H1 (cell line): ENCODE measurements around the gene GPHA2. TPM values are rescaled to one million over a fixed set of nuclear protein-coding genes. Genes with fewer than 3 reads are reported as not detected.

Experiments used
- CTCF ChIA-PET: fragments of 300-600 bp; sonication (Branson Sonifier 250); formaldehyde crosslinking; loops from one replicate; lab custom pipeline; 2021; ENCODE audit not compliant: partially characterized antibody; lab: Charles Lee
- POLR2A ChIA-PET: fragments of 300-600 bp; sonication (Branson Sonifier 250); formaldehyde crosslinking; loops from one replicate; lab custom pipeline; 2021; ENCODE audit warnings: inconsistent platforms; ENCODE audit not compliant: partially characterized antibody; lab: Charles Lee
- DNase-seq, 2 experiments: peaks; one replicate each; pipeline versions ENCODE4 v3.0.0 to v3.0.0-alpha.2; 2010 to 2022; ENCODE audit warnings: low spot score in 2 of 2, low read depth in 1 of 2, mixed read lengths in 1 of 2
- FAIRE-seq: peaks from 2 replicates; lab custom pipeline; 2011; peaks lifted over from hg19 to GRCh38; lab: Jason Lieb, UNC
- H2AFZ ChIP-seq: 2 replicates; pipeline ENCODE4 v1.8.1; 2012; ENCODE audit warnings: low read length, inconsistent platforms
- H2AK5ac ChIP-seq: 2 replicates; pipeline ENCODE4 v1.6.1; 2013; ENCODE audit warnings: low read depth, low read length
- H2BK120ac ChIP-seq: replicated peaks from 2 replicates; pipeline ENCODE3; 2013; ENCODE audit warnings: low read depth, low read length, inconsistent platforms
- H2BK12ac ChIP-seq: 2 replicates; pipeline ENCODE4 v1.6.1; 2013; ENCODE audit warnings: low read depth, low read length
- H2BK15ac ChIP-seq: 2 replicates; pipeline ENCODE4 v1.6.1; 2013; ENCODE audit warnings: low read length
- H2BK20ac ChIP-seq: 2 replicates; pipeline ENCODE4 v1.6.1; 2013; ENCODE audit warnings: low read length
- H2BK5ac ChIP-seq: 2 replicates; pipeline ENCODE4 v1.6.1; 2013; ENCODE audit warnings: low read depth, low read length
- H3K14ac ChIP-seq: 2 replicates; pipeline ENCODE4 v1.6.1; 2013; ENCODE audit warnings: inconsistent platforms; ENCODE audit not compliant: insufficient read length
- H3K18ac ChIP-seq: 2 replicates; pipeline ENCODE4 v1.6.1; 2013; ENCODE audit warnings: low read length; ENCODE audit errors: extremely low read depth
- H3K23ac ChIP-seq: 2 replicates; pipeline ENCODE4 v1.6.1; 2013; ENCODE audit warnings: inconsistent platforms; ENCODE audit not compliant: insufficient read length
- H3K23me2 ChIP-seq: 2 replicates; pipeline ENCODE4 v1.6.1; 2013; ENCODE audit warnings: low read depth, low read length
- H3K27ac ChIP-seq: 2 replicates; pipeline ENCODE4 v1.6.1; 2011; ENCODE audit warnings: low read depth, low read length, inconsistent platforms
- H3K27me3 ChIP-seq, 4 experiments: replicated peaks in 1 of 4; 1 replicate in 1 of 4; 2 replicates in 3 of 4; pipeline versions ENCODE4 v1.6.1 to v1.8.1; 2011 to 2013; ENCODE audit warnings: low read length in 3 of 4, mild to moderate bottlenecking in 3 of 4, inconsistent platforms in 2 of 4, mixed read lengths in 2 of 4, moderate library complexity in 1 of 4; ENCODE audit not compliant: control insufficient read depth in 3 of 4, insufficient read depth in 3 of 4; ENCODE audit errors: extremely low read depth in 1 of 4
- H3K36me3 ChIP-seq, 4 experiments: 2 replicates each; pipeline versions ENCODE4 v1.6.1 to v1.8.1; 2011 to 2013; ENCODE audit warnings: mild to moderate bottlenecking in 4 of 4, low read length in 3 of 4, moderate library complexity in 2 of 4, control low read depth in 1 of 4, inconsistent platforms in 1 of 4; ENCODE audit not compliant: insufficient read depth in 4 of 4, control insufficient read depth in 2 of 4
- H3K4ac ChIP-seq: replicated peaks from 2 replicates; pipeline ENCODE3; 2013; ENCODE audit warnings: low read length, low read depth, mixed read lengths, inconsistent platforms; ENCODE audit not compliant: insufficient read length
- H3K4me1 ChIP-seq, 4 experiments: replicated peaks in 1 of 4; 1 replicate in 1 of 4; 2 replicates in 3 of 4; pipeline versions ENCODE4 v1.6.1 to v1.8.1; 2011 to 2013; ENCODE audit warnings: low read length in 3 of 4, inconsistent platforms in 2 of 4, mixed read lengths in 1 of 4; ENCODE audit not compliant: insufficient read depth in 4 of 4, control insufficient read depth in 3 of 4
- H3K4me2 ChIP-seq, 2 experiments: 2 replicates each; pipeline versions ENCODE4 v1.6.1 to v1.8.1; 2011 to 2013; ENCODE audit warnings: low read depth in 2 of 2, low read length in 2 of 2, control low read depth in 1 of 2, inconsistent platforms in 1 of 2, mild to moderate bottlenecking in 1 of 2; ENCODE audit not compliant: insufficient read depth in 1 of 2
- H3K4me3 ChIP-seq, 4 experiments: fragments of 200-600, 300-600 bp in 1 of 4; sonication (generic), shearing (Covaris generic), sonication (Bioruptor Twin) in 1 of 4; 2 replicates each; pipeline versions ENCODE4 v1.5.1 to v1.8.1; 2011 to 2016; ENCODE audit warnings: low read length in 4 of 4, low read depth in 3 of 4, control low read depth in 2 of 4, inconsistent platforms in 2 of 4, mild to moderate bottlenecking in 2 of 4, mixed read lengths in 1 of 4, moderate library complexity in 1 of 4; ENCODE audit not compliant: insufficient read depth in 2 of 4; ENCODE audit errors: extremely low read depth in 1 of 4
- H3K56ac ChIP-seq: replicated peaks from 2 replicates; pipeline ENCODE3; 2013; ENCODE audit warnings: low read depth, mild to moderate bottlenecking, mixed read lengths, low read length, inconsistent platforms; ENCODE audit not compliant: insufficient read length
- H3K79me1 ChIP-seq: 2 replicates; pipeline ENCODE4 v1.6.1; 2013; ENCODE audit warnings: low read depth, low read length, control low read depth
- H3K79me2 ChIP-seq, 2 experiments: 2 replicates each; pipeline versions ENCODE4 v1.6.1 to v1.8.1; 2012 to 2013; ENCODE audit warnings: low read length in 2 of 2, mild to moderate bottlenecking in 2 of 2, inconsistent platforms in 1 of 2; ENCODE audit not compliant: insufficient read depth in 2 of 2, control insufficient read depth in 1 of 2
- H3K9ac ChIP-seq, 4 experiments: replicated peaks in 1 of 4; 1 replicate in 1 of 4; 2 replicates in 3 of 4; pipeline versions ENCODE4 v1.6.1 to v1.8.1; 2011 to 2013; ENCODE audit warnings: low read depth in 3 of 4, low read length in 3 of 4, control low read depth in 2 of 4, mild to moderate bottlenecking in 2 of 4, moderate library complexity in 2 of 4, inconsistent platforms in 1 of 4; ENCODE audit errors: extremely low read depth in 1 of 4
- H3K9me3 ChIP-seq, 2 experiments: 2 replicates each; pipeline versions ENCODE4 v1.6.1 to v1.8.1; 2012 to 2013; ENCODE audit warnings: mild to moderate bottlenecking in 2 of 2, moderate library complexity in 2 of 2, control low read depth in 1 of 2, inconsistent platforms in 1 of 2, low read depth in 1 of 2, low read length in 1 of 2, mixed read lengths in 1 of 2; ENCODE audit not compliant: insufficient read depth in 2 of 2
- H4K20me1 ChIP-seq, 2 experiments: replicated peaks in 1 of 2; 2 replicates each; pipeline versions ENCODE3 to v1.8.1; 2011 to 2013; ENCODE audit warnings: inconsistent platforms in 2 of 2, low read length in 2 of 2, mild to moderate bottlenecking in 1 of 2; ENCODE audit not compliant: insufficient read depth in 2 of 2, control insufficient read depth in 1 of 2
- H4K5ac ChIP-seq: 2 replicates; pipeline ENCODE4 v1.6.1; 2013; ENCODE audit warnings: low read length, low read depth, mixed read lengths, inconsistent platforms; ENCODE audit not compliant: insufficient read length
- H4K8ac ChIP-seq: 2 replicates; pipeline ENCODE4 v1.8.0; 2013; ENCODE audit warnings: mild to moderate bottlenecking, moderate library complexity, low read length, inconsistent platforms; ENCODE audit not compliant: insufficient read depth; ENCODE audit errors: extremely low read depth
- H4K91ac ChIP-seq: replicated peaks from 2 replicates; pipeline ENCODE3; 2013; ENCODE audit warnings: low read length, mixed read lengths, inconsistent platforms; ENCODE audit not compliant: insufficient read length
- GTF2F1 ChIP-seq: IDR thresholded peaks from 2 replicates; pipeline ENCODE4 v1.6.1; 2012; ENCODE audit warnings: low read depth, low read length, improper control_type of control experiment, borderline replicate concordance
- JUND ChIP-seq: IDR thresholded peaks from 2 replicates; pipeline ENCODE4 v1.6.1; 2011; ENCODE audit warnings: mild to moderate bottlenecking, improper control_type of control experiment, low read length
- RBBP5 ChIP-seq: IDR thresholded peaks from 2 replicates; pipeline ENCODE4 v1.7.1; 2012; ENCODE audit warnings: low read depth, mild to moderate bottlenecking, inconsistent platforms, low read length, moderate library complexity, borderline replicate concordance
- RNF2 ChIP-seq: fragments of 200-900, 300-1000 bp; sonication (generic); IDR thresholded peaks from 2 replicates; pipeline ENCODE4 v1.7.1; 2016; ENCODE audit warnings: borderline replicate concordance, low read depth, mild to moderate bottlenecking, antibody characterized with exemption, low read length; ENCODE audit not compliant: poor library complexity, severe bottlenecking; ENCODE audit errors: missing control alignments
- RXRA ChIP-seq: IDR thresholded peaks from 2 replicates; pipeline ENCODE4 v1.6.1; 2011; ENCODE audit warnings: low read depth, mild to moderate bottlenecking, low read length, moderate library complexity; ENCODE audit not compliant: insufficient read depth
- SIN3A ChIP-seq, 2 experiments: IDR thresholded peaks in 1 of 2; conservative IDR thresholded peaks in 1 of 2; 2 replicates each; pipeline ENCODE4 v1.6.1; 2011 to 2012; ENCODE audit warnings: low read length in 2 of 2, improper control_type of control experiment in 1 of 2, low read depth in 1 of 2, mild to moderate bottlenecking in 1 of 2
- SIRT6 ChIP-seq: IDR thresholded peaks from one replicate; pipeline ENCODE4 v1.7.1; 2012; ENCODE audit warnings: low read length, inconsistent platforms
- SP4 ChIP-seq: IDR thresholded peaks from 2 replicates; pipeline ENCODE4 v1.6.1; 2012; ENCODE audit warnings: low read length, inconsistent platforms
- TEAD4 ChIP-seq: IDR thresholded peaks from 2 replicates; pipeline ENCODE4 v1.6.1; 2012; ENCODE audit warnings: low read depth, low read length, inconsistent platforms, mixed read lengths
- YY1 ChIP-seq: IDR thresholded peaks from 2 replicates; pipeline ENCODE4 v1.6.1; 2011; ENCODE audit warnings: low read depth, mild to moderate bottlenecking, low read length
- ZNF274 ChIP-seq: IDR thresholded peaks from 2 replicates; pipeline ENCODE4 v1.7.0; 2012; ENCODE audit warnings: low read length, borderline replicate concordance; ENCODE audit errors: extremely low read depth
- WGBS, 2 experiments: shearing (Covaris generic) in 1 of 2; methylation state at CpG; one replicate each; pipeline versions ENCODE4 v1.1.6 to v1.1.7; 2013 to 2015; ENCODE audit warnings: low lambda C conversion rate in 2 of 2, mixed read lengths in 2 of 2, inconsistent platforms in 1 of 2, low coverage in 1 of 2, missing lambda C conversion rate in 1 of 2; ENCODE audit not compliant: insufficient replicate concordance in 2 of 2, insufficient coverage in 1 of 2, insufficient read length in 1 of 2; ENCODE audit errors: extremely low coverage in 1 of 2, missing lambda C conversion rate in 1 of 2; 5-methylcytosine and 5-hydroxymethylcytosine counted together
- polyA plus RNA-seq, 7 experiments: library from polyadenylated mRNA; depleted of rRNA in 3 of 7; stranded (reverse) in 5 of 7; unstranded in 2 of 7; fragments of >200 nt in 5 of 7; fragments of 200-250 nt in 2 of 7; gene quantifications; 1 replicate in 5 of 7; 2 replicates in 1 of 7; 4 replicates in 1 of 7; pipeline versions ENCODE4 v1.2.1 to v1.2.3, GENCODE V29; 2011 to 2013; ENCODE audit warnings: missing spikeins in 2 of 7, mixed read lengths in 2 of 7
- total RNA-seq: library from RNA; stranded (reverse); fragmentation: NEBNext Ultra II Directional; extraction: Animal tissue kit (Norgen Biotek cat#: 25700); gene quantifications from 2 replicates; pipeline ENCODE4 v1.2.1, GENCODE V29; 2021

GPHA2 gene
- total and polyA plus RNA-seq, 2 of the 8 experiments (the other 6 are each of a cell fraction or from before 2014, with no cell fraction given), result 0.97 to 4.4 TPM

- H3K4me2 ChIP-seq, result no peak overlapping the region
- TF ChIP-seq GTF2F1 (no peak), SIN3A (conservative IDR thresholded peaks at IDR 0.05 in 1 of 2, IDR thresholded peaks at IDR 0.05 in 1 of 2; ENCODE audit: low read depth in 1 of 2, low read length in 2 of 2) (no peak), SP4 (no peak), ZNF274 (no peak), TEAD4 (no peak), SIRT6 (no peak), RXRA (no peak), RNF2 (no peak), JUND (no peak), YY1 (no peak), RBBP5 (no peak)
- no peak overlapping the region for H2AFZ ChIP-seq
- H2AK5ac ChIP-seq, result no peak overlapping the region
- peaks cover 0 to 3% of the 10 kb centered on the region in 2 experiments for H4K20me1 ChIP-seq
- H3K79me2 ChIP-seq, result no peaks in the 10 kb centered on the region
- peaks cover 0 to 2% (median under 1%) of the 10 kb centered on the region in 4 experiments; a peak in 2 of 7 replicates for H3K4me1 ChIP-seq
- H4K8ac ChIP-seq, result no peak overlapping the region
- no peaks in the 10 kb centered on the region for H3K9me3 ChIP-seq
- no peak overlapping the region for H3K18ac ChIP-seq
- H4K5ac ChIP-seq, result no peak overlapping the region
- H2BK20ac ChIP-seq, result no peak overlapping the region
- H2BK120ac ChIP-seq, result no peak overlapping the region
- FAIRE-seq (no peak), DNase-seq (no peak)
- H3K14ac ChIP-seq, result no peak overlapping the region
- no peak overlapping the region for H3K27ac ChIP-seq
- H3K23me2 ChIP-seq, result no peaks in the 10 kb centered on the region
- H3K4ac ChIP-seq, result no peak overlapping the region
- H3K79me1 ChIP-seq, result no peaks in the 10 kb centered on the region
- H2BK15ac ChIP-seq, result no peak overlapping the region
- H2BK12ac ChIP-seq, result no peak overlapping the region
- H3K27me3 ChIP-seq, result no peaks in the 10 kb centered on the region
- POLR2A ChIA-PET, result interaction anchor here (1.0 to 1.5 kb wide), 4 partner anchors 13 to 128 kb away, joined by 3 to 6 read pairs (median 4); no protein-coding TSS in a partner anchor
- peaks cover 0 to 14% (median 1%) of the 10 kb centered on the region in 4 experiments; a peak in 3 of 8 replicates for H3K36me3 ChIP-seq
- H3K56ac ChIP-seq, result no peak overlapping the region
- no peak overlapping the region for H3K4me3 ChIP-seq
- no peak overlapping the region for H3K23ac ChIP-seq
- no peak overlapping the region for H2BK5ac ChIP-seq
- CTCF ChIA-PET, result interaction anchor here (0.7 to 32.2 kb wide), 5 partner anchors 10 to 44 kb away, joined by 3 to 1058 read pairs (median 5); partner anchors contain the start of gene CDC42BPG
- WGBS, 2 experiments, result 92% methylated on average over 19 of the region's 19 CpGs; no CpG with 5 or more reads in 1 of the 2 experiments
- no peak overlapping the region for H3K9ac ChIP-seq
- H4K91ac ChIP-seq, result no peak overlapping the region
Measured at GRCh38 chr11:64898541-64898940, 37.2 kb downstream of the GPHA2 start.
